ENCODE results near the gene ALDH1L1. TPM values are rescaled to one million over a fixed set of nuclear protein-coding genes. Genes with fewer than 3 reads are reported as not detected.
A peak's percentile ranks its signal among the peaks of the same experiment; 100 is the strongest.

ALDH1L1 gene
- total RNA-seq, 1 donor from 2014 or later: 9.0 TPM

DNA sequence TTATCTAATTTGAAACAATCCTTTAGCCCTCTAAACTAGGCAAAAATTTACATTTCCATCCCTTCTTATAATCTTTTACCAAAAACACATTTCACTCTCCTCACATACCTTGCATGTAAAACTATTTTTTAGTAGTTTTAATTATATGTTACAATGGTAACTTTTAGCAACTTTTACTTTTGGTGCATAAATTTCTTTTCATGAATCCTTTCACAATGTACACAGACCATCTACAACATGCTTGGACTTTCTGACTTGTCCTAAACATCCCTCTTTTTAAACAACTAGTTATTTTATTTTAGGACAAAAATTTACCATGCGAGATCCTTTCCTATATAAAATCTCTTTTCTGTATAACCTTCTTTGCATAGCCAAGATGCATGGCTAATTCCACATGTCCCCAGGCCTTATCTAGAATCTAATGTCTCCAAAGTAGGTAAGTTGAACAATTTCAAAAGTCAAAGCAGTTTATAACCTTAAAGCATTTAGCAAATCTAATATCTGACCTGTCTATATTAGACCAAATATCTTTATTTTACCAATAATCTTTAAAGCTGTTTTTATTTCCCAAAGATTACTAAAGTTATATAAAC is 14.4 kb upstream of the ALDH1L1 start:
- no peak for DNase-seq (ENCODE audit: low spot score)

DNA sequence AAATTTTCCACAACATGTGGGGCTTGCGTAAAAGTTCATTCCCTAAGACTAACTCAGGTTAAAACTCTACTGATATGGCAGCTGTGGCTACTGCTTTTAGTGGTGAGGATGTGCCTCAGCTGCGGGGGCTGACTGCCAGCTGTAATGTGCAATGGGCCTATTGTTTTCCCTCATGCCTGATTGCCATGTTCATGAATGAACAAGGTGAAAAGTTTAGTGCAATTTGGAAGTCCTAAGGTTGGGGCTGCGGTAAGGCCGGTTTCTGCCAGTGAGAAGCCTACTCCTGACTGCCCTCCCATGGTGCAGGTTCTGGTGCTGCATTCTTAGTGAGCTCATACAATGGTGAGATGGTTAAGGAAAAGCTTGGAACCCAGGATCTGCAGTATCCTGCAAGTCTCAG is 10.9 kb upstream of the ALDH1L1 start:
- DNase-seq (ENCODE audit: low spot score): no peak

DNA sequence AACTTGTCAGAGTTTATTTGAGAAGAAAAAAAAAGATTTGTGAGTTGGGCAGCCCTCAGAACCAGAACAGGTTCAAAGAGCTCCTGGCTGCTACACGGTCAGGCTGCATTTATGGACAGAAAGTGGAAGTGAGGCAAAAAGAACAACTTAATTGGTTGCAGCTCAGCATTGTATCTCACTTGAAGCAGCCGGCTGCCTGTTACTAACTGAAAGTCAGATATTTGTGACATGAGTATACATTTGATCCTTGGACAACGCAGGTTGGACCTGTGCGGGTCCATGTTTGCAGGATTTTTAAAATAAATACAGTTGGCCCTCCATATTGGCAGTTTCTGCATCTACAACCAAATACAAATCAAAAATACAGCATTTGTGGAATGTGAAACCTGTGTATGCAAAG is 7.5 kb upstream of the ALDH1L1 start:
- no peak for DNase-seq (ENCODE audit: low spot score)

GRCh38 chr3:126186749-126187148 is 6.4 kb upstream of the ALDH1L1 start:
- no peak for DNase-seq (ENCODE audit: low spot score)

GRCh38 chr3:126186271-126186670 is 5.9 kb upstream of the ALDH1L1 start:
- DNase-seq (ENCODE audit: low spot score): no peak

DNA sequence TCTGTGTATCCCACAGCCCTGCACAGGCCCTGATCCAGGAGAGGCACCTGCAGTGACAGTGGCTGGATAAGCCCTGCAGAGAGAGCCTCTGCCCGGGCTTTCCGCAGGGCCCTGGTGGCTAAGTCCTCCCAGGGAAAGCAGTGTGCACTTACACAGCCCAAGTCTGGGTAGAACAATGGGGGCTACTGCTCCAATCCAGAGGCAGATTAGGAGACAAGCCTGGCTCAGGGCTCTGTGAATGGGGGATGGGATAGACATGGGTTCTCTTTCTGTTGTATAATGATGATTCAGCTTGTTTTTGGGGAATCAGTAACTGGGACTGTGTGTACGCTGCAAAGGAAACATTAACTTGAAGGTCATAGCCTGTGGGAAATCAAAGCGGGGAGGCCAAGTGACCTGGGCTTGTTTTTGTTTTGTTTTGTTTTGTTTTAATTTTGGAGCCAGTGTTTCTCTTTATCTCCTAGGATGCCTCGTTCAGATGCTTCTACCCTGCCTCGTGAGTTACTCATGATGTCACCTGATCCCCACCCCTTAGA is 4.1 kb upstream of the ALDH1L1 start:
- DNase-seq (ENCODE audit: low spot score): no peak

- DNase-seq (ENCODE audit: low spot score): no peak
Observed at GRCh38 chr3:126181398-126181725, 976 bp upstream of the ALDH1L1 start.

DNA sequence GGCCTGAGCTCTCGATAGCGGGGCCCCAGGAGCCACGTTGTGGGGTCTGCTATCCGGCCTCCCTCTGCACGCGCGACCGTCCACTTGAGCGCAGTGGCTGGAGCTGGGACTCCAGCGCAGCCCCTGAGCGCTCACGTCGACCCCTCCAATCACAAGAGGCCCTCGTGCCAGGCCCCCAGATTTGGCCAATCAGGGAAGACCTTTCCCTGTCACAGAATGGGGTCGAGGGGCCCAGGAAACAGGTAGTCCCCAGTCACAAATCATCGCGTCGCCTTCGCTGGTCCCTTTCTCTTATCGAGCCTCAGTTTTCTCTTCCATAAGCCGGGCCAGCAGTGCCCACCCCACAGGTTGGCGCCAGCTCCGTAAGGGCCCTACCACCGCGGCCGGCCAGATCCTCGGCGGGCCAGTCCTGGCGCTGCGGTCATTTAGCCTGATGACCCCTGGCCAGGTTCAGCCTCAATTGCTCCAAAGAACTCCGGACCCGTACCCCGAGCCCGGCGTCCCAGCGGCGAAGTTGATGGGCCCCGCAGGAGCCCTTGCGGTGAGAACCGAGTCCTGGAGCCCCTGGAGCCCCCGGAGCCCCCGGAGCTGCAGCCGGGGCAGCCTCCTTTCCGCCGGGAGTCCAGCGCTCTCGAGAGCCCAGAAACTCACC is 435 bp downstream of the ALDH1L1 start:
- no peak for DNase-seq (ENCODE audit: low spot score)

DNA sequence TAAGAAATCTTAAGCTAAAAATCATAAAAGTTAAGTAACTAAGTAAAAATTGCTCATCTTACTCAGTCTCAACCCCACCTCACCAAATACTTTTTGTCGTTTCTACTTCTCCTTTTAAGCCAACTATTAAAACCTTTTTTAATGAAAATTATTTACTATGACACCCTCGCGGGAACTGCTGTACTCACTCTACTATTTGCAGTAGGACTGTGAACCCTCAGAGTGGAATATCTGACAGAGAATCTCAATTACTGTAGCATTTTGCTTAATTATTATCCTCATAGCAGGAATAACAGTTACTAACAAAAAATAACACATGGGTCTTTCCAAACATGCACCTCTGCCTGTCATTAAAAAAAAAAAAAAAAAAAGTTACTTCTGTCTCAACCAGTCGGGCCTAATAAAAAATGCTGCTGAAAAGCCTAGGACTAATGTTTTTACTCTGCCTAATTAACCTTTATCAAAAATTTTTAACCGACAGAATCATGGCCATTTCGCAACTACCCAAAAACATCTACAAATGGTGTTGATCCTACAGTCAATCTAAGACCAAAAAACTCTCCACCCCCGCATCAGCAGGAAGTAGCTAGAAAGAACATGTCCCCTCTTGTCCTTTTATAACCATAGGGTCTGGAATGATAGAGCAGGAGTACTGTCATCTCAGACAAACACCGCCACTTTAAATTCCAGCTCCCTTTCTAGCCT is 10.2 kb downstream of the ALDH1L1 start:
- no peak for DNase-seq (ENCODE audit: low spot score)

DNA sequence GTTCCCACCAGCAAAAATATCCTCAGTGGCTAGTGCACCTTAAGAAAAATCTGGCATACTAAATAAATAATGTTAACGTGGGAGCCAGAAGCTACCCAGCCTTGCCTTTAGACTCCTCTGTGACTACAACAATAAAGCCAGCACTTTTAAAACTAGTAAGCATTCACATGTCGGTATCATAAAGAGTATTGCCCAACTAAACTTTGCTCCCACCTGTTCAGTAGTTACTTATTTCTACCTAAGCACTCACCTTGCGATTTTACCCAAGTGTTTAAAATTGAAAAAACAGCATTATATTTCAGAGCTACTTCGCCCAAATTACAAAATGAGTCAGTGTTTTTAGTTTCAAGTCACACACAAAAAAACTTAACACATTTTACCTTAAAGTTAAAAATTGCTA is 12.8 kb downstream of the ALDH1L1 start:
- DNase-seq (ENCODE audit: low spot score): no peak

- DNase-seq (ENCODE audit: low spot score): no peak
Observed at GRCh38 chr3:126166009-126166408, 14.4 kb downstream of the ALDH1L1 start.

DNA sequence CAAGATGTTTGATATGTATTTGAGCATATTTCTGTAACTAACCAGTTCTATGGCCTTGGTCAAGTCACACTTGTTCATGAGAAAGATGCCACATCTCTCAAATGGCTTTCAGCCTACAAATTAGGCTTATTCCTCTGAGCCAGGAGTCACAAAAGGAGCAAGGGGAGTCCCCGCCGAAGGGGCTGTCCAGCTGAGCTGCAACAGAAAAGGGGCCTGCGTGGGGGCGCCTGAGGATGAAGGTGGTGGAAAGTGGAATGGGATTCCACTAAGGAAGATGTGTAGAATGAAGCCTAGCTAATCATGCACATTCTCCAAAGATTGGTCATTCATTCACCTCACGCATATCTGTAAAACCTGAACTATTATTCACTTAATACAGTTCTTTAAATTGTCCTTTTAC is 19.1 kb downstream of the ALDH1L1 start:
- DNase-seq (ENCODE audit: low spot score): no peak

- no peak for DNase-seq (ENCODE audit: low spot score)
Observed at GRCh38 chr3:126160243-126161210, 19.9 kb downstream of the ALDH1L1 start.

GRCh38 chr3:126159476-126159875 is 20.9 kb downstream of the ALDH1L1 start:
- DNase-seq (ENCODE audit: low spot score): no peak

DNA sequence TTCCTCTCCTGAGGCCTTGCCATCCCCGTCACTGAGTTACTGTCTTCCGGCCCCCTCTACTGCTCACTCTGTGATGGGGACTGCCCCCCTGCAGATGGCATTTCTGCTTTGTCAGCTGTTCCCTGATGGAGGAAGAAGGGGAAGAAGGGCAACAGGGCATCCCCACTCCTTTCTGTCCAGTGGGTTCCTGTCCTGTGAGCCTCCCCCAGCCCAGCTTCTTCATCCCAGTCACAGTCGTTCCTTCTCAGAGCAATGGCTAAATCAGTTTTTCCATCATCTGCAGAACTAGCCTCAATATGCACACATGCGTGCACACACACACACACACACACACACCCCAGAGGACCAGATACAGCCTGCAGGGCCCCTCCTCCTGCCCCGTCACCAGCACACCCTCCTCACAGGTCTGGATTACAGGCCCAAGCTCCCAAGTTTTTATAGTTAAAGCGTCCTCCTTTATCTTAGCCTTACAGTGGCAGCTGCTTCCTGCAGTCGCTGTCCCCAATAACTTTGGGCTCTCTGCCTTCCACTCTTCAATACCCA is 21.4 kb downstream of the ALDH1L1 start:
- DNase-seq (ENCODE audit: low spot score): no peak

DNA sequence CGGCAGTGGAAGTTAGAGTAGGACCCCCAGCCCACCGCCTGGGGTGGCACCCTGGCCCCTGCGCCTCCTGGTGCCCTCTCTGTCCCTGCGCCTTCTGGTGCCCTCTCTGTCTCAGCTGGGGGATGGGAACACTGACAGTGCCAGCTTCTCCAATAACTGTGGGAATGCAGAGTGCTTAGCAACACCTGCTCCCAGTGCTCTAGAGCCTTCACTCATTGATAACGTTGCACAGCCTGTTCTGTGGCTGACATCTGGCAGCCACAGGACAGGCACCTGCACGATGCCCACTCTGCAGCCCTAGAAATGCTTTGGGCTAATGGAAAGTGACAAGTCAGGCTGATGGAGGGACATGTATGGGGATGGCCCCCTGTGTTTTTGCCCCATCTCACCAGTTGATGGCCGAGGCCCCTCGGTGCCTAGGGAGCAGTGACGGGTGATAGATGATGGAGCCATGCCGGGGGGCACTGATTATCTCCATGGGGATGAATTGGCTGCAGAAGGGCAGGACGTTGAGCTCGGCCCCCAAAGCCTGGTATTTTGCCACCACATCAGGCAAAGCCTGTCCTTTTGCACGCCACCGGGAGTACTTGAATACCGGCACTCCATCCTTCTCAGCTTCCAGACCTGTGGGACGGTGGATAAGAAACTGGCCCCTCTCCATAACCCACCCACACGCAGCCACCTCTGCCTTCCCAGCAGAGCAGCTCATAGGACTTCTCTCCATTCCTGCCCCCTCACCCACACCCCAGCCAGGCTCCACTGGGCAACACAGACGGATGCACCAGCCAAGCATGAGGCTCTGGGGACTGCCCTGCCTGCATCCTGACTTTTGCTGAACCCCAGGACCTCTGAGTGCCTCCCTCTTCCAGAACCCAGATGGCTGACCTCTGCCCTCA is 22.1 kb downstream of the ALDH1L1 start:
- no peak for DNase-seq (ENCODE audit: low spot score)

DNA sequence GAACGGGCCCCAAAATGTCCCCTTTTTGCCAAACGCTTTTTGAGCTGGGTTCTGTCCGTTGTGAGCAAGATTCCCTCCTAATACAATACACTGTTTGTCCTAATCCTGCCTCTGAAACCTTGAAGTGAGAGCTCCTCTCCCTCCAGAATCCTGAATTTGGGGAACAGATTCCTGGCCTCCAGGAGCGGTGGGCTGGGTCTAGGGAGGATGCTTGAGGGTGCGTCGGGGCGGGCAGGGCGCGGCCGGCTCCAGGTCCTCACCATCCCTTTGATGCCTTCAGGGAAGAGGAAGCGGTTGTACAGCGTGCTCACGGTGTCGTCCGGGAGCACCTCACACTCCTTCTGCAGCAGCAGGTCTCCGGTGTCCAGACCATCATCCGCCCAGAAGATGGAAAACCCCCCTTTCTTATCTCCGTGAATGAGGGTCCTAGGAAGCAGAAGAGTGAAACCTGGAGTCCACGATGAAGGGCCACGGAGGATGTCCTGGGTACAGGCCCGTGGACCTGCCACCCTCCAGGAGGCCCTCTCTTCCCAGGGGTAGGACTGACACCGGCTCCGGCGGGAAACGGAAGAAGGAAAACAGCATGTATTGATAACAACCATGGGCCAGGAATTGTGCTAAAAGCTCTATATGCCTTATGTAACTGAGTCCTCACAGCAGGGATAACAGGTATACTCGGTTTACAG is 23.2 kb downstream of the ALDH1L1 start:
- no peak for DNase-seq (ENCODE audit: low spot score)

DNA sequence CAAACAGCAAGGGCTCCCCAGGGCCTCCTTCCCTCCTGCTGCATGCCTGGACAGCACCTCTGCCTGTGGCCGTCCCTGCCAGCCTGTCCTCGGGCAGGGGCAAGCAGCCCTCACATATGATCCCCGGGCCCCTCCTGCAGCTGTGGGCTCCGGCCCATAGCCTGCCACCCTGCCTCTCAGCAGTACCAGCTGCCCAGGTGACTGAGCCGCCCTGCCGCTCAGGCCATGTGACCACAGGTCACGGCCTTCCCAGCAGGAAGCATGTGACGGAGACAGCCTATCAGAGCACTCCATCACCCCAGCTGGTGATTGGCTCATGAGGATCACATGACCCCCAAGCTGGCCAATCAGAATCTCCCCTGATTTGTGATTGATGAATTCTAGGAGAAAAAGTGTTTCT is 23.9 kb downstream of the ALDH1L1 start:
- DNase-seq (ENCODE audit: low spot score): no peak

GRCh38 chr3:126155819-126156218 is 24.6 kb downstream of the ALDH1L1 start:
- no peak for DNase-seq (ENCODE audit: low spot score)

DNA sequence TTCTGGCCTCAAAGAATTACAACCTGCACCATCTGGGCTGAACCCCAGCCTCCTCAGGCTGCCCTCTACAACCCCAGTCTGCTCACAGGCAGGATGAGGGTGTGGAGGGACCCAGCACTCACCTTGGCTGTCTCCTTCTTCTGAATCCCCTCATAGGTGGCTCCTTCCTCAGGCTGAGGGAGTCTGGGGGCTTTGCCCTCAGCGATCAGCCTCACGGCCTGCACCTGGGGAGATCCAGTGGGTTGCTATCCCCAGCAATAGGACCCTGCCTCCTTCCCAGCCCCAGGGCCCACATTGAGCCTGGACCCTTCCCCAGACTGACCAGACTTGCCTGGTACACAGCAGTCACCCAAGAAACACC is 25.1 kb downstream of the ALDH1L1 start:
- DNase-seq (ENCODE audit: low spot score): peak; percentile 8
